ENCODE measurements around the gene GBX1. TPM values are rescaled to one million over a fixed set of nuclear protein-coding genes. Genes with fewer than 3 reads are reported as not detected.

Gene GBX1
- total RNA-seq, 4 donors from 2014 or later = not detected

GRCh38 chr7:151103973-151104372 is 63.5 kb downstream of the GBX1 start:
- WGBS = 86% methylated on average over 12 of the region's 12 CpGs
- Histone ChIP-seq H3K27ac (no peak overlapping the region), H3K4me3 (no peak overlapping the region), H3K4me1 (peaks cover 29% of the 10 kb centered on the region), H3K36me3 (no peaks in the 10 kb centered on the region), H3K27me3 (no peaks in the 10 kb centered on the region), H3K9me3 (no peaks in the 10 kb centered on the region)
- TF ChIP-seq CTCF (IDR thresholded peaks at IDR 0.05) (no peak), EP300 (IDR thresholded peaks at IDR 0.05) (no peak), POLR2AphosphoS5 (IDR thresholded peaks at IDR 0.05) (no peak), POLR2A (IDR thresholded peaks at IDR 0.05) (no peak)
- DNase-seq (ENCODE audit: low spot score in 2 of 2) = no peak

- WGBS = 78% methylated on average over 3 of the region's 3 CpGs
- Histone ChIP-seq H3K9me3 (no peaks in the 10 kb centered on the region), H3K27ac (no peak overlapping the region), H3K36me3 (no peaks in the 10 kb centered on the region), H3K4me3 (no peak overlapping the region), H3K4me1 (peaks cover 29% of the 10 kb centered on the region), H3K27me3 (no peaks in the 10 kb centered on the region)
- no peak for TF ChIP-seq CTCF (IDR thresholded peaks at IDR 0.05)
- no peak for TF ChIP-seq EP300 (IDR thresholded peaks at IDR 0.05)
- TF ChIP-seq POLR2A (IDR thresholded peaks at IDR 0.05) = no peak
- DNase-seq (ENCODE audit: low spot score in 2 of 2) = no peak
Measured at GRCh38 chr7:151102991-151103390, 64.5 kb downstream of the GBX1 start.

- Histone ChIP-seq H3K4me3 (no peak overlapping the region), H3K27ac (no peak overlapping the region), H3K4me1 (peaks cover 29% of the 10 kb centered on the region), H3K27me3 (no peaks in the 10 kb centered on the region), H3K9me3 (no peaks in the 10 kb centered on the region), H3K36me3 (no peaks in the 10 kb centered on the region)
- WGBS = 80% methylated on average over 13 of the region's 24 CpGs
- TF ChIP-seq CTCF (IDR thresholded peaks at IDR 0.05) (no peak), POLR2A (IDR thresholded peaks at IDR 0.05) (no peak), EP300 (IDR thresholded peaks at IDR 0.05) (no peak), POLR2AphosphoS5 (IDR thresholded peaks at IDR 0.05) (no peak)
- DNase-seq (ENCODE audit: low spot score in 2 of 2) = no peak
Measured at GRCh38 chr7:151101621-151102396, 65.7 kb downstream of the GBX1 start.

- WGBS = 98% methylated on average over 7 of the region's 10 CpGs
- peak in 1 of 2 donors; percentile 59 for DNase-seq (ENCODE audit: low spot score in 2 of 2)
Measured at GRCh38 chr7:151100921-151101320, 66.6 kb downstream of the GBX1 start.

More at GRCh38 chr7:151100921-151101320, 66.6 kb downstream of the GBX1 start:
- Histone ChIP-seq H3K9me3 (no peaks in the 10 kb centered on the region), H3K27me3 (no peaks in the 10 kb centered on the region), H3K27ac (no peak overlapping the region), H3K4me1 (peaks cover 29% of the 10 kb centered on the region), H3K4me3 (no peak overlapping the region), H3K36me3 (no peaks in the 10 kb centered on the region)
- TF ChIP-seq POLR2AphosphoS5 (IDR thresholded peaks at IDR 0.05) (no peak), EP300 (IDR thresholded peaks at IDR 0.05) (no peak), POLR2A (IDR thresholded peaks at IDR 0.05) (no peak), CTCF (IDR thresholded peaks at IDR 0.05) (no peak)

All from suprapubic skin (tissue), 4 donors.